HG02885 (cell line): ENCODE results near the gene SP110.
"Not testable (repeated sequence)": the region's sequence is repeated elsewhere in the genome, so short reads cannot be mapped to it uniquely, and the experiment has no call there.

Source experiments
- ATAC-seq: cut with Tn5 transposase; IDR thresholded peaks from one replicate; pipeline ENCODE4 v1.9.1; 2021; ENCODE audit warnings: mild to moderate bottlenecking; ENCODE audit not compliant: unreplicated experiment, poor library complexity

Gene SP110

GRCh38 chr2:230131366-230131765 lies 88.4 kb downstream of the SP110 start:
- no peak for ATAC-seq

GRCh38 chr2:230130668-230131364 lies 89.0 kb downstream of the SP110 start:
- no peak for ATAC-seq

GRCh38 chr2:230129343-230129742 lies 90.4 kb downstream of the SP110 start:
- no peak for ATAC-seq

DNA sequence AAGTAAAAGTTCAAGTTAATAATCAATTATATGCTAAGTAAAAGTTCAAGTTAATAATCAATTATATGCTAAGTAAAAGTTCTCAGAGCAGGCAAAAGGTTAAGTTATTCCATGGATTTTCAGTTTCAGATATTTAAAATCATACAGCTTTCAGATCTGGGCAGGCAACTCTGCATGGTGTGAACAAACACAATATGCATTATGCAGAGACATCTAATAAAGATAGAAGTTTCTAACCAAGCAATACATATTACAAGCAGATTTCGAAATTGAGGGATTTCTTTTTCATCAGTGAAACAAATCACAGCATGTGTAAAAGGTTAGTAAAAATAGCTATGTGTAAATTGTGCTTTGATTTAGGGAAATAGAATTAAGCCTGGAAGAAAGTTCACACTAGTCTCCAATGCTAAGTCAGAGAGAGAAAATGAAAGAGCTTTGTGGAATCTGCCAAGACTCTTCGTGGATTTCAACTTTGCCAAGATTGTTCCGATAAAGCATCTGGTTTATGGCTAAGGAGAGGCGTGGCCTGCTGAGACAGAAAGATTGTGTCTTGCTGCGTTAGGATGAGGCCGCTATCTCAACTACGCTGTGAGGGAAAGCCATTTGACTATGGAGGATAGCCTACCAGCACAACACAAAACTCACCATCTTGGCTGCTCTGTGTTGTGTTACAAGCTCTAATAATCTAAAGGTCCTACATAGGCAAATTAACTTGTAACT lies 91.0 kb downstream of the SP110 start:
- no peak for ATAC-seq

GRCh38 chr2:230127195-230127594 lies 92.6 kb downstream of the SP110 start:
- no peak for ATAC-seq

DNA sequence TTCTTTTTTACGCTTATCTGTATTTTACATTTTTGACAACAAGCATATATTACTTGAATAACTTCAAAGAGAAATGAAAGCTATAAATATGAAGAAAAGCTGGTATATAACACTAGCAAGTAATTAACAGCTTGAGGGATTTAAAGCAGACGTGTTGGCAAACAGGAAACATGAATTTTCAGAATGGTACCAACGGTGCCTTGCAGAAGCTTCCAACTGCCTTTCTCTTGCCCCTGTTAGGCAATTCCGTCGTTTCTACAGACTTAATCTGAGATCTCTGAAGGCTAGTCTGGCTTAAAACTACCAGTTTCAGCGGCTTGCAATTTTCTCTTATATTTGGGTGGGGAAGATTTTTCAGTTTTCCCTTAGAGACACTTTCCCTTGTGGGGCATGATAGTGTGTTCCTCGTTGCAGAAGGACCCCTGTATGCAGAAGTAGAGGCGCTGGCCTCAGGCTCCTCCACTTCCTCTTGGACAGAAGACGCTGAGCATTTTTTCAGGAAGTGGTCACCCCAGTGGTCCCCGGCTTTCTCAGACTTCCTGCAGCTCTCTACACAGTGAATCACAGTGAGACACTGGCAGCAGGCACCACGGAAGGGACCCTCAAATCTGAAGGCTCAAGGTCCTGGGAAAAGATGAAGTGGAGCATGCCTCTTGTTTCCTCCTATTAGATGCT lies 94.9 kb downstream of the SP110 start:
- peak; percentile 81 for ATAC-seq

- no peak for ATAC-seq
Observed at GRCh38 chr2:230124235-230124634, 95.5 kb downstream of the SP110 start.

DNA sequence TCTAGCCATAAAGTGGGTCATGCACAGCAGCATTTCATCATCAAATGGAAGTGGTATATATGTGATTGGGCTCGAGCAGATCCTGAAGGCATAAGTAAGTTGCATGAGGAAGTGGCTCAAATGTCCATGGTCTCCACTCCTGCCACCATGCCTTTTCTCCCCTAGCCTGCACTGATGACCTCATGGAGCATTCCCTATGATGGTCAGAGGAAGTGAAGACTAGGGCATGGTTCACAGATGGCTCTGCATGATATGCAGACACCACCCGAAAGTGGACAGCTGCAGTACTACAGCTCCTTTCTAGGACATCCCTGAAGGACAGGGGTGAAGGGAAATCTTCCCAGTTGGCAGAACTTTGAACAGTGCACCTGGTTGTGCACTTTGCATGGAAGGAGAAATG lies 99.4 kb downstream of the SP110 start:
- not testable (repeated sequence) for ATAC-seq

GRCh38 chr2:230119827-230120226 lies 100.0 kb downstream of the SP110 start:
- not testable (repeated sequence) for ATAC-seq
